ENCODE results near the gene LY86. TPM values are rescaled to one million over a fixed set of nuclear protein-coding genes. Genes with fewer than 3 reads are reported as not detected.

Gene LY86
- total RNA-seq, 1 donor from 2014 or later = not detected

DNA sequence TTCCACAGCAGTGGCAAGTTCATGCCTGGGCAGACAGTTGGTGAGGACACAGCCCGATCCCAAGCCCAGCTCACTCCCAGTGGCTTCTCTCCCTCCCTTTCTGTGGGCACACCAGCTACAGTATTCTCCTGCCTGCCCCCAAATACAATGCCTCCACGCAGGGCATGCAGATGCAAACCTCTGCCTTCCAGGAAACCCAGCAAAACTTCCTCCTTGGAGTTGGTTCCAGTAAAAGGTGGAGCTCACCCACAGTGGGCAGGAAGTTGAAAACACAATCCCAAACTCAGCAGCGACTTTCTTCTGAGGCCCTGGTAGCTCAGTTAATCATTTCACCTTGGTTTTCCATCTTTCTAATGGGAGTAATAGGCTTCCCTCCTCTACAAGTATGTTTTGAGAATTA lies 93.7 kb downstream of the LY86 start:
- DNase-seq (ENCODE audit: low read depth) = peak; percentile 65

- DNase-seq (ENCODE audit: low read depth) = peak; percentile 73
Measured at GRCh38 chr6:6683969-6684833, 95.7 kb downstream of the LY86 start.

- peak; percentile 79 for DNase-seq (ENCODE audit: low read depth)
Measured at GRCh38 chr6:6685249-6686040, 96.9 kb downstream of the LY86 start.

DNA sequence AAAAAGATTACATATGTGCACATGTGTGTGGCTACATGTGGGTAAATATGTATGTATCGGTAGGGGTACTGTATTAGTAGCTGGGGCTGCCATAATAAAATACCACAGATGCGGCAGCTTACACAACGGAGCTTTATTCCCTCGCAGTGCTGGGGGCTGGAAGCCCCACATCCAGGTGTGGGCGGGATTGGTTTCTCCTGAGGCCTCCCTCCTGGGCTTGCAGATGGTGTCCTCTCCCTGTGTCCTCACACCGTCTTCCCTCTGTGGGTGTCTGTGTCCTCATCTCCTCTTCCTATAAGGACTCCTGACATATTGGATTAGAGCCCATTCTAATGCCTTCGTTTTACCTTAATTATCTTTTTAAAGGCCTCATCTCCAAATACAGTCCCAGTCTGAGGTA lies 97.7 kb downstream of the LY86 start:
- no peak for DNase-seq (ENCODE audit: low read depth)

GRCh38 chr6:6686748-6687601 lies 98.5 kb downstream of the LY86 start:
- peak; percentile 94 for DNase-seq (ENCODE audit: low read depth)

- no peak for DNase-seq (ENCODE audit: low read depth)
Measured at GRCh38 chr6:6688283-6688682, 99.8 kb downstream of the LY86 start.

DNA sequence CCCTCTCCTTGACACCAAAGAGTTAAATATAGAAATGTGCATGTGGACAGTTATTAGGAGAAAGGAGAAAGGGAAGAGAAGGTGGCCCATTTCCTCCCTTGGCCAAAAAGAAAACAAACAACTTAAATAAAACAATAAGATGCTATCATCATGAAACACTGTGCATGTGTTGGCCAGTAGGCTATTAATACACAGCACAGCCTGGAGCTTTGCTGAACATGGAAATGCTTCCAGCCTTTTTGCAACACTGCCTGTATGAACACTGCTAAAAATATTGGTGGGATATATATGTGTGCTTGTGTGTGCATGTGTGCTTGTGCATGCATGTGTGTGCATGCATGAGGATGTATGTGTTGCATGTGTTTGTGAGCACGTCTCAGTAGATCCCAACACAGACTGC lies 100.4 kb downstream of the LY86 start:
- no peak for DNase-seq (ENCODE audit: low read depth)

DNA sequence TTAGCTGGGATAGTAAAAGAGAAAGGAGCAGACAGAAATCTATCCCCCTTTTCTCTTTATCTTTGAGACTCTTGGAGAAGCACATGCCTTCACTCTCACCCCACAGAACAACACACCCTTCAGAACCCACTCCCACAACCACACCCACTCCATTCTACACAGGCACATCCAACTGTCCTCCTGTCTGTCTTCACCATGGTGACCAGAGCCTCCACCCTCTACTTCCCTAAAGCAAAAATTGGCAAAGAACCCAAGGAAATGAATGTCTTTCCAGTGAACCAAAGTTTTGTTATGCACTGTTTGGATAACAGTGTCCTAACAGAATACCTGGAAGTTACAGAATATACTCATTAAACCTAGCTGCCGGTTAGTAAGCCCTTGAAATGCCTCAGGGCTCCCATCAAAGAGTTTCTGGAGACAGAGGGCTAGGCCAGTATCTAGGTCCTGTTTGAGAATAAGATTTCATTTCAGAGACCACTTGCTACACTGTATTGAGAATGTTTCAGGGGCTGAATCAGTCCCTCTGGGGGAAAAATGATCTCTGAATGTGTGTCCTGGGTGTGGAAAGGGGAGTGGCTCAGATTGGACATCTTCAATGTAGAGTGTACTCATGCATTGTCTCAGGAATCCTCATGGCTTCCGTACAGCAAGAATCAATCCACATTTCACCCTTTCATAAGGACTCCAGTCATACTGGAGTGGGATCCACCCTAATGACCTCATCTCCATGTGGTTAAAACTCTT lies 101.1 kb downstream of the LY86 start:
- no peak for DNase-seq (ENCODE audit: low read depth)

DNA sequence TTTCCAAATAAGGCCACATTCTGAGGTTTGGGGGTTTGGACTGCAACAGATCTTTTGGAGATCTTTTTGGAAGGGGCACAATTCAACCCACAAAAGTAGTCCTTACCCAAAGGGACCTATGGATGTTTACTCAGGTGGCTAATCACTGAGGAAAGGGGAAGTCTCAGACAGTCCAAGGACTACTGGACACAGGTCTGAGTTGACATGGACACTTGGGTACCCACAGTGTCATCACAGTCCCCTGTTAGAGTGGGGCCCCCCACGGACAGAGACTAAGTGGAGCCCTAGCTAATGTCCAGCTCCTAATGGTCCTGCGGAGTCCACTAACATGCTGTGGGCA lies 101.6 kb downstream of the LY86 start:
- DNase-seq (ENCODE audit: low read depth) = no peak

DNA sequence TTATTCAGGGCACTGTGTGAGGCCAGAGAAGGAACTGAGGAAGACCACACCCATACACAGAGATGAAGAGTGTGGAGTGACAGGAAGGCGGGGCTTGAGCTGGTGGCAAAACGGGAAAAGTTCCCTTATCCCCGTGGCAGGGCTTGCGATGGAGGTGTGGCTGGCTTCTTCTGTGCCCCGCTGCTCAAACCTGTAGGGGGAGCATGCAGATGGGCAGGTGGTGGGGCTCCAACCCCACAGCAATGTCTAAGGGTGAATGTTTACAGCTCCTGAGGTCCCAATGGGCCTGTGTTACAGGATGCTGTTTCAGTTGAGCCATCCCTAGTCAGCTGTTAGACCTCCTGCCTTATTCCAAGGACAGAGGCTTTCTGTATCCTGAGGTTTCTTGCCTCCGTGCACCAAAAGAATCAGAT lies 105.9 kb downstream of the LY86 start:
- no peak for DNase-seq (ENCODE audit: low read depth)

GRCh38 chr6:6694825-6695624 lies 106.5 kb downstream of the LY86 start:
- peak; percentile 47 for DNase-seq (ENCODE audit: low read depth)

DNA sequence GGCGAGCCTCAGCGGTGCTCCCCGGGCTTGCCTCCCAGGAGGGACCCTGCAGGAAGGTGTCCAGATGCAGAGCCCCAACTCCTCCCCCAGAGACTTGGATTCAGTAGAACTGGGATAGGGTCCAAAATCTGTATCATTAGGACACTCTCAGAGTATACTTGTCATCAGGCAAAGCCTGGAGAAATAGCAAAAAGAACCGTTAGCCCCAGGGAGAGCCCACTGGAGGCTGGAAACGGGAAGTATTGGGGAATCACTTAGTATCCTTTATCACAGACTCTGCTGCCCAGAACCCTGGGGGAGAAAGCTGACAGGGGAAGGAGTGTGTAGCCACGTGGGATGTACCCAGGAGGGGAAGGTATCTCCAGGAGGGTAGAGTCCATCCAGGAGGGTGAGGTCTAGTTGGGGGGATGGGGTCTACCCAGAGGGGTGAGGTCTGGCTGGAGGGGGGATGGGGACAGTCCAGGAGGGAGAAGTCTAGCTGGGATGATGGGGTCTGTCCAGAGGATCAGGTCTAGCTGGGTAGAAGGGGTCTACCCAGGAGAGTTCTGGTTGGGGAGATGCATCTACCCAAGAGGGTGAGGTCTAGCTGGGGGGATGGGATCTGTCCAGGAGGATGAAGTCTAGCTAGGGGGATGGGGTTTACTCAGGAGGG lies 107.2 kb downstream of the LY86 start:
- no peak for DNase-seq (ENCODE audit: low read depth)

- peak; percentile 64 for DNase-seq (ENCODE audit: low read depth)
Measured at GRCh38 chr6:6696867-6697531, 108.5 kb downstream of the LY86 start.

DNA sequence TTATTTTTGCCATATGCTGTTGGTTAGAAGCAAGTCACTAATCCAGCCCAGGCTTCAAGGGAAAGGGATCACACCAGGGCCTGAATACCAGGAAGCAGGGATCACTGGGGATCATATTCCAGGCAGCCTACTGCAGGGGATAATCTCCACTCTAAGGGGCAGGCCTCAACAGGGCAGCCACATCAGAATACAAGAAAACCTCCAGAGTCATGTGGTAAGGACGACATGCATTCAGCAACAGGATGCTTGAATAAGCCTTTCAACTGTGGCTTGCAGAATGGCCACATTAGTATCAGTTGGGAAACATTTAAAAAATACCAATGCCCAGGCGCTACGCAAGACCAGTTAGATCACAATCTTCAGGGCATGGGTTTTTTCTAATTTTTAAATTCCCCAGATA lies 109.1 kb downstream of the LY86 start:
- DNase-seq (ENCODE audit: low read depth) = no peak

GRCh38 chr6:6699741-6700367 lies 111.3 kb downstream of the LY86 start:
- peak; percentile 96 for DNase-seq (ENCODE audit: low read depth)

DNA sequence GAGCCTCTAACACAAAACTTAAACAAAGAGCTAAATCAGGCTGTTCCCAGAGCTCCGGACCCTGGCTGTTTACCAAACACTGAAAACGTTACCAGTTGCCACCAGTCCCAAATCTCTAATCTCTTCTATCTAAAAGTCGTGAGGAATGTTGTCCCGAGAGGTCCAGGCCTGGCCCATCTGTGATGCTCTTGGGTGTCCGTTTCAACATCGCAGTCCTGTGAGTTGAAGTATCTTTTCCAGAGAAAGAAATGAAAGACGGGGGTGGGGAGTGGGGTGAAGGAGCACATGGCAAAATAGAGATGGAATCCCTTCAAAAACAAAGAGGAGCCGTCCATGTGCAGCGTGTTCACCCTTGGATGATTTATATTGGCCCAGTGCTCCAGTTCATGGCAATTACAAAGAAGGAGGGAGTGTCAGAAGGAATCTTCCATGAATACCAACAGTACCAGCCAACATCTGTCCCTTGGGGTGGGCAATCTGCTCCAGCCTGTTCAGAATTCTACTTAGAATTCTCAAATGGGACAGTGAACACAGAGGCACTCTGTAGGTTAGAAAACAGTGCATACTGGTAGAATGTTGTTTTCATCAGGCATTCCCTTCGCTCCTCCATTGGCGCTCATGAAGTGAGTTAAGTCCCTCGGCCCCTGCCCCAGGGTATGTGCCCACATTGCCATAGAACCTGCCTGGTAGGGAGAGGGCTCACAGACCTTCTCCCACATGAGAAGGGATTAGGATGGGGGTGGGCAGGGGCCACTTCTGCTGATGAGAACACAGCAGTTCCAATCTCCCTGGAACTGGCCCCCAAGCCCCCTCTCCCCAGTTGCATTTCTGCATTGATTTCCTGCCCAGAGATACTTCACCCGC lies 112.1 kb downstream of the LY86 start:
- no peak for DNase-seq (ENCODE audit: low read depth)

DNA sequence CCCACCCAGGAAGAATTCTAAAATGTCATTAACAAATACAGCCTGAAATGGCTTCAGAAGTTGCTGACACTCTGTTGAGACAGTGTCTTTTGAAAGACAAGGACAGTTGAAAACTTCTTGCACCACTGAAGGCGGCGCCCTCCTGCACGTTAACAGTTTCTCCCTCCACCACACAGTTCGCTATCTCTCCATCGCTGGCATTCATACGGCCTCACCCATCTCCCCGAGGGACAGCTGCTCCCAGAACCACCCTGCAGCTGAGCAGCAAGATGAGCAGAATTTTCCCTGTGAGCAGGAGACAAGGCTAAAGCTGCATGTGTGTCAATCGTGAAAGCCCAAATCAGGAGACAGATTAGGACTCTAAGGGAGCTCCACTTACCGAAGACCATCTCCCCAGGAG lies 113.3 kb downstream of the LY86 start:
- no peak for DNase-seq (ENCODE audit: low read depth)

DNA sequence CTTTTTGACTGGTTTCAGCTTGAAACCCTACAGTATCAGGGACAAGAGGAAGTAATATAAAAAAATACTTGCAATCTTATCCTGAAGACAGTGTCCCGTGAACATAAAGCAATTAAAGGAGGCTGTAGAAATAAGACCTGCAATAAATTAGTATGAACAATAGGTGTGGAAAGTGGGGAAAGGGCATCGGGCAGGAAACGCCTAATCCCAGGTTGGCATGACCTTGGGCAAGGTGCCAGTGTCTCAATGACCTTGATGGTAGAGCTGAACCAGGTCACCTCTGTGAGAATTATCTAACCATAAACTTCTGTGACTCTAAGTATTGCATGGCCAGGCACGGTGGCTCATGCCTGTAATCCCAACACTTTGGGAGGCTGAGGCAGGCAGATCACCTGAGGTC lies 115.2 kb downstream of the LY86 start:
- DNase-seq (ENCODE audit: low read depth) = no peak

All from renal cortical epithelial cell (primary cell).